GM18870 (cell line): ENCODE measurements around the gene KIDINS220.
A peak's percentile ranks its signal among the peaks of the same experiment; 100 is the strongest.

Experiments used
- ATAC-seq: cut with Tn5 transposase; IDR thresholded peaks from one replicate; pipeline ENCODE4 v1.9.1; 2021; ENCODE audit warnings: moderate library complexity; ENCODE audit not compliant: unreplicated experiment

The KIDINS220 gene

DNA sequence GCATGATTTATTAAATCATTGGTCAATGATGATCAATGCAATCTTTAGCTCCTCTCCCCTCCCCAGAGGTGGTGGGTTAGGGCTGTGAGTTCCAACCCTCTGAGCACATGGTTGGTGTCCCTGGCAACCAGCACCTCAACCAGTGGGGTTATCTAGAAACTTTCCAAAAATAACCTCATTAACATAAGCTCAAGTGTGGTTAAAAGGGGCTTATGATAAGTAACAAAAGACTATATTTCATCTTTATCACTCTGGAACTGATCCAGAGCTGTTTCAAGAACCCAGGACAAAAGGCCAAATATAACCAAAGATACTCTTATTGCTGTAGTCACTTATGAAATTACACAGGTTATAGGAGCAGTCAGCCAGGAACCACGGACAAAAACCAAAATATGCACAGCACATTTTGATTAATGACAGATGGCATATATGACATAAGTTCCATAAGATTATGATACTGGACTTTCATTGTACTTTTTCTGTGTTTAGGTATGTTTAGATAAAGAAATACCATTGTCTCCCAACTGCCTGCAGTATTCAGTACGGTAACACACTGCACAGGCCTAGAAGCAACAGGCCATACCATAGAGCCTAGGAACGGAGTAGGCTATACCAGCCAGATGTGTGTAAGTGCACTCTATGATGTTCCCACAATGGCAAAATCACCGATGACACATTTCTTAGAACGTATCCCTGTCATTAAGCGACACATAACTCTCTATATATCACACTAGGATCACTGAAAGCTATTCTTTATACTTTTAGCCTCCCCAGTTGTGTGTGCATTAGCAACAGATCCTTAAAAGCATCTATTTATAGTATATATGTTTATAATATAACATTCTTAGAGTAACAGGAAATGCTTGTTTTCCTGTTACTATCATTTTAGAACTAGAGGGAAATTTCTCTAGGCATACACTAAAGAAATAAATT is 31.9 kb downstream of the KIDINS220 start:
- no peak for ATAC-seq

DNA sequence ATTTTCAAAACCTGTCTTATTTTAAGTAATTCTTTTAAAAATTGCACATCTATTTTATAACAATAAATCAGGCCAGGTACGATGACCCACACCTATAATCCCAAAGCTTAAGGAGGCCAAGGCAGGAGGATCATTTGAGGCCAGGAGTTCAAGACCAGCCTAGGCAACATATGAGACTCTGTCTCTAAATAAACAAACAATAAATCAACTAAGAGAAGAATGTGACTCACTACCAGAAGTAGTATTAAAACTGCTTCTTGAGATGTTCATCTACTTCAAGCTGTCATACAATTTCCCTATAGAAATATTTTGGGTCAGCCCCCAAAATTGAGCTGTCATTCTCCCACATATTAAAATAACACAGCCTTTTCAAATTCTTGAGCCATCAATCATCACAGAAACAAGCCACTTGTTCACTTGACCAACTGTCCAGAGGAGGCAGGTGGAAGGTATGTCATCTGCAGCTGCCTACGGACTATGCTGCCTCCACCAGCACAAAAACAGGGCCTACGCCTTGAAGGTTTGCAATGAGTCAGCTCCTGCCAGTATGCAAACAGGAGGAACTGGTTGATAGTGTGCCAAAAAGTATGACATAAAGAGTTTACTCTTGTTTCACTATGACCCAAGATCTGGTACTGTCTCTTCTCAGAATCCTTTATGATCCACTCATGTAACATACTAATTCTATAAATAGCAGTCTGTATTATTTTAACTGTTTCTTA is 33.6 kb downstream of the KIDINS220 start:
- ATAC-seq, result peak; percentile 98

GRCh38 chr2:8802741-8803140 is 34.7 kb downstream of the KIDINS220 start:
- ATAC-seq, result no peak

GRCh38 chr2:8800821-8801220 is 36.6 kb downstream of the KIDINS220 start:
- ATAC-seq, result no peak

- ATAC-seq, result no peak
These were observed 37.2 kb downstream of the KIDINS220 start for GRCh38 chr2:8800218-8800617.

GRCh38 chr2:8799004-8799403 is 38.4 kb downstream of the KIDINS220 start:
- no peak for ATAC-seq

DNA sequence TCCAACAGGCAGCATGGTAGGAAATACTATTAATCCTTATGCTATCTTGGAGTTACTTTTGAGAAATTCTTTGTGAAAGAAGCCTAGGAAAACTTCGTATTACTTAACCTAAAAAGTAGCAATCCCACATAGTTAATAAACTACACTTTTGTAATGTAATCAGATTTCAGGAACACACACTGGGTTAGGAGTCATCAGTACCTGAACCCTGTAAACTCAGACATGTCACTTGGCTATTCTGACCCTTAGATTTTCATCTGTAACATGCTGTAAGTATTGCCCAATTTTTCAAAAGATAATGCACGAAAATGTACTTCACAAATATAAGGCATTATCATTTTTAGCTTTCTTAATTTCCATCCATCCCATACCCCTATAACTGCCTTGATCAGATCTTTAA is 39.0 kb downstream of the KIDINS220 start:
- no peak for ATAC-seq

GRCh38 chr2:8797682-8798081 is 39.7 kb downstream of the KIDINS220 start:
- ATAC-seq, result no peak

DNA sequence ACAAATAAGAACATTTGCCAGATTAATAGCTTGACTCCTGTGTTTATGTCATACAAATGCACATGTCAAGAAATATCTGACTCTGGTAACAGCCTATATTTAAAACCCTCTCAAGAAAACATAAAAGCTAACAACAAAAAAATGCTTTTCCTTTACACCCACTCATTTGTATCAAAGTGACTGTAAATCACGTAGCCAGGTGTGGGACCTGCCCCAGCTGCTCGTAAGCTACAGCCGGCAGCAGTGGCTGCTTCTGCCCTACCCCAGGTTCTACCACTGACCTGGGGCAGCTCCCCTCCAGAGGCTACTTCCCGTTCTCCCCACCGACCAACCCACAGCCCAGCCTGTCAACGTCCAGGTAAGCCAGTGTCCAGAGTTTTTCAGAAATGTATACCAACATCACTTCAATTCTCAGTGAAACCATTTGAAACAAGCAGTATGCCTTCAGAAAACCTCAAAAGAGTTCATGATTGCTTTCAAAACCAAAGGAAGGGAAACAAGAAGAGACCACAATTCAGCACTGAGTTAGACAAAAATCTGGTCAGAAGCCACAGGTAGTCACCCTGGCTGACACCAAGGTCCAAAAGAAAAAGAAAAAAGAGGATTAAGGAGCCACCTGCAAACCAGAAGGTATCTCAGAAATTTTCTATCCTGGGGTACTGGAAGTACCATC is 40.4 kb downstream of the KIDINS220 start:
- ATAC-seq, result no peak

- no peak for ATAC-seq
These were observed 41.0 kb downstream of the KIDINS220 start for GRCh38 chr2:8796315-8796848.

GRCh38 chr2:8794923-8795825 is 42.2 kb downstream of the KIDINS220 start:
- ATAC-seq, result no peak

- no peak for ATAC-seq
These were observed 46.7 kb downstream of the KIDINS220 start for GRCh38 chr2:8790739-8791162.

DNA sequence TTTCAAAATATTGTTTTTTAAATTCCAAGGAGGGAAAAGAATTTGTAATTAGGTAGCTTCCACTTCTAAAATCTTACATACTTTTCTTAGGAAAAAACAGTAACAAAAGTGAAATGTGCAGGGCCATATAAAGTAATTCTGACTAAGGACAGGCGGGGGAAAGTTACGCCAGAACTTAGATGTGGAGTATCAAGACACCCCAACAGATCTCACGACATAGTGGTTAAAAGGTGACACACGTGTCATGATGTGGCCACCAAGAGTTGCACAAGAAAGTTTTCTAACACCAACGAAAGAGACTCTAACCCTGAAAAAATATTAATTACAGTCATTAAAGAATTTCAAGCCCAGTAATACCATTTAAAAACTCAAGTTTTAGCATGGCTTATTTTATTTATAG is 51.0 kb downstream of the KIDINS220 start:
- ATAC-seq, result no peak

- no peak for ATAC-seq
These were observed 57.4 kb downstream of the KIDINS220 start for GRCh38 chr2:8779795-8780671.

- no peak for ATAC-seq
These were observed 63.0 kb downstream of the KIDINS220 start for GRCh38 chr2:8774371-8774770.

DNA sequence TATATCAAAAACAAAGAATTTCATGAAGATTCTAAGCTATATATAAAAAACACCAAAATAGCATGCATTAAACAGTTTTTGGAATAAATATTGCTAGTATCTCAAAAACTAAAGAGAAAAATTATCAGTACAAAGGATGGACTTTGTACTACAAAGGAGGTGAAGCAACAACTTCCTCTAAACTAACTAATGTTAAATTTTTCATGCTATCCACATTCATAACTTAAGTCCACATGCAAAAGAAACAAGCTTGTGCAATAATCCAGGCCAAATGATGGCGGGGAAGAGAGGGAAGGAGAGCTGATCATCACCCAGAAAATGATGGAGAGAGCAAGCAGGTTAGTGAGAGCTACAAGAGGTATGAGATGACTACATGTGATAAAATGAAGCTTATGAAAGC is 70.1 kb downstream of the KIDINS220 start:
- ATAC-seq, result no peak

DNA sequence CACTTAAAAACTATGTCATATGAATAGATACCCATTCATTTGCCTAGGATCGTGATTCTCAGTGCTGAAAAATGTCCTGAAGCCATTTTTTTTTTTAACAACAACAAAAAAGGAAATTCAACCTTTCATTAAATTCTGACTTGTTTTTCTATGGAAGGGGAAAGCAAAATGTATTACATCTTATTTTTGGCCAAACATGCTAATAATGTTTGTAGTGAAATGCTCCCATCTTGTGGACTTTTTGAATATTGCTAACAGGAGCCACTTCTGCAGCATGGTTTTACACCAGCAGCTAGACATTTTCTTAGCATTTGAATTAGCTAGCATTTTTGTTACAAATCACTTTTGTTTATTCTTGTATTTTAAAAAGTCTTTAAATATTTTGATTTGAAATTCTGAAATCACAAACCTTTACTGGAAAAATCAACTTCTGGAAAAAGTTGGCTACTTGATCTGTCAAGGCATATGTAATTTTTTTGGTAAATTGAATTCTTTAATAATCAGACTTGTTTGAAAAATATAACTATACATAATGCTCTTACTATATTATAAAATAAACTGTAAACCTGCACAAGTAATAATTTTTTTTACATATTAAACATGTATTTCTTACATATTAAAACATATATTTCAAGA is 75.8 kb downstream of the KIDINS220 start:
- no peak for ATAC-seq

DNA sequence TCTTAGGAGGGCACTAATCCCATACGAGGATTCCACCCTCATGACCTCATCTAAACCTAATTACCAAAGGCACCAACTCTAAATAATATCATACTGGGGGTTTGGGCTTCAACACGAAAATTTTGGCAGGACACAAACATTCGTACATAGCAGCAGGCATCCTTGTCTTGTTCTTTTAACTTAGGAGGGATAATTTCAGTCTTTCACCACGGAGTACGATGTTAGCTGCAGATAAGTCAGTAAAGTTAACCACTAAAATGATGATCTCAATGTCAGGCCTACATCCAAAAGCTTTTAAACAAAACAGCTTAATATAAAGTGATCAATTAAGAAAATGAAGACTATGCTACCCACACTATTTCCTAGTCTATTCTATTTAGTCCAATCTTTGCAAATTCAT is 80.7 kb downstream of the KIDINS220 start:
- ATAC-seq, result no peak

GRCh38 chr2:8756230-8756629 is 81.2 kb downstream of the KIDINS220 start:
- ATAC-seq, result no peak
